Spleen (tissue), 11 donors: Measurements from ENCODE around the gene TENT5A. TPM values are rescaled to one million over a fixed set of nuclear protein-coding genes. Genes with fewer than 3 reads are reported as not detected.

Source experiments
- DNase-seq: peaks from one replicate; pipeline ENCODE4 v3.0.0-alpha.2; 2020
- H3K27ac ChIP-seq, 8 donors: fragments of 200-600 bp; sonication (generic) in 7 of 8; 1 replicate in 4 of 8; 2 replicates in 4 of 8; pipeline versions ENCODE4 v1.5.0 to v1.8.0; 2016 to 2021; ENCODE audit warnings: inconsistent platforms in 4 of 8, mild to moderate bottlenecking in 4 of 8, moderate library complexity in 1 of 8
- H3K27me3 ChIP-seq, 7 donors: fragments of 200-600 bp; sonication (generic) in 6 of 7; replicated peaks in 1 of 7; 1 replicate in 4 of 7; 2 replicates in 3 of 7; pipeline versions ENCODE4 v1.5.0 to v1.8.0; 2016 to 2021; ENCODE audit warnings: inconsistent platforms in 3 of 7, mild to moderate bottlenecking in 1 of 7
- H3K36me3 ChIP-seq, 6 donors: fragments of 200-600 bp; sonication (generic) in 5 of 6; 1 replicate in 4 of 6; 2 replicates in 2 of 6; pipeline versions ENCODE4 v1.5.0 to v1.8.0; 2016 to 2021; ENCODE audit warnings: inconsistent platforms in 2 of 6
- H3K4me1 ChIP-seq, 6 donors: fragments of 200-600 bp; sonication (generic) in 5 of 6; 1 replicate in 3 of 6; 2 replicates in 3 of 6; pipeline versions ENCODE4 v1.5.0 to v1.8.0; 2016 to 2021; ENCODE audit warnings: inconsistent platforms in 3 of 6
- H3K4me3 ChIP-seq, 8 donors: fragments of 200-600 bp; sonication (generic) in 7 of 8; 1 replicate in 4 of 8; 2 replicates in 4 of 8; pipeline versions ENCODE4 v1.5.0 to v1.8.0; 2016 to 2021; ENCODE audit warnings: inconsistent platforms in 4 of 8, mild to moderate bottlenecking in 4 of 8, moderate library complexity in 2 of 8
- H3K9me3 ChIP-seq, 8 donors: fragments of 200-600 bp; sonication (generic) in 7 of 8; 1 replicate in 4 of 8; 2 replicates in 4 of 8; pipeline versions ENCODE4 v1.5.0 to v1.8.0; 2016 to 2021; ENCODE audit warnings: inconsistent platforms in 4 of 8
- POLR2A ChIP-seq, 3 donors: fragments of 450-650 bp; IDR thresholded peaks; one replicate each; pipeline ENCODE4 v1.5.1; 2017; ENCODE audit warnings: antibody characterized with exemption in 3 of 3, mild to moderate bottlenecking in 1 of 3
- POLR2AphosphoS5 ChIP-seq, 3 donors: sonication (generic); formaldehyde crosslinking; IDR thresholded peaks; one replicate each; pipeline ENCODE4 v1.5.1; 2017; ENCODE audit warnings: antibody characterized with exemption in 3 of 3
- WGBS, 5 donors: extraction: QIAGEN DNeasy Blood & Tissue Kit in 3 of 5; methylation state at CpG; one replicate each; pipeline versions ENCODE4 v1.1.5 to v1.1.7; 2013 to 2018; 5-methylcytosine and 5-hydroxymethylcytosine counted together
- intact Hi-C: fragments of 100-400 bp; cut with DNase I; formaldehyde crosslinking; loops from one replicate; pipeline ENCODE4 v1.15.0; 2023; ENCODE audit warnings: low total_unique reads
- polyA plus RNA-seq, 3 donors: library from polyadenylated mRNA; stranded (reverse); fragments of 200-250 nt; gene quantifications; one replicate each; pipeline ENCODE4 v1.2.1, GENCODE V29; 2013
- total RNA-seq, 7 donors: library from RNA; depleted of rRNA in 3 of 7; stranded (reverse); fragments of >200 nt in 3 of 7; fragmentation: NEBNext Ultra II Directional in 4 of 7; extraction: Animal tissue kit (Norgen Biotek cat#: 25700) in 4 of 7; gene quantifications; one replicate each; pipeline versions ENCODE4 v1.1.0 to v1.2.1, GENCODE V29; 2016 to 2021
- TF ChIP-seq, protein P1 (sequence below), 11 experiments: fragments of 200-600 bp in 7 of 11; fragments of 450-650 bp in 4 of 11; sonication (generic) in 4 of 11; IDR thresholded peaks in 8 of 11; conservative IDR thresholded peaks in 3 of 11; 1 replicate in 7 of 11; 2 replicates in 4 of 11; pipeline versions ENCODE4 v1.4.0 to v1.8.0; 2016 to 2021; ENCODE audit warnings: antibody characterized with exemption in 11 of 11, inconsistent platforms in 4 of 11, mild to moderate bottlenecking in 1 of 11
- donor health status: healthy with polysubstance abuse.
- donor health status: DM: no; HTN: no; CAD: no; lungs with moderate emphysema.
- donor health status: DM: no; HTN: no; CAD: no.
- donor health status: Bipolar disorder and iron deficiency.
- donor health status: healthy.
- donor health status: DM: no; HTN: no; CAD: no.
- donor health status: DM: yes; HTN: yes; CAD: no.

The TENT5A gene
- total and polyA plus RNA-seq, 10 donors = 3.0 to 25.2 (median 15.3) TPM

GRCh38 chr6:81727876-81728517 is 24.5 kb downstream of the TENT5A start:
- Histone ChIP-seq H3K27me3 (no peaks in the 10 kb centered on the region), H3K4me3 (no peak overlapping the region), H3K9me3 (no peaks in the 10 kb centered on the region), H3K36me3 (no peaks in the 10 kb centered on the region), H3K4me1 (no peaks in the 10 kb centered on the region), H3K27ac (no peak overlapping the region)
- 75 to 93% (median 85%) methylated on average over 8 of the region's 8 CpGs for WGBS, 5 donors
- intact Hi-C loops = no loop called here
- DNase-seq = no peak
- TF ChIP-seq POLR2A (IDR thresholded peaks at IDR 0.05) (no peak), POLR2AphosphoS5 (IDR thresholded peaks at IDR 0.05) (no peak)
- TF ChIP-seq, protein P1, sequence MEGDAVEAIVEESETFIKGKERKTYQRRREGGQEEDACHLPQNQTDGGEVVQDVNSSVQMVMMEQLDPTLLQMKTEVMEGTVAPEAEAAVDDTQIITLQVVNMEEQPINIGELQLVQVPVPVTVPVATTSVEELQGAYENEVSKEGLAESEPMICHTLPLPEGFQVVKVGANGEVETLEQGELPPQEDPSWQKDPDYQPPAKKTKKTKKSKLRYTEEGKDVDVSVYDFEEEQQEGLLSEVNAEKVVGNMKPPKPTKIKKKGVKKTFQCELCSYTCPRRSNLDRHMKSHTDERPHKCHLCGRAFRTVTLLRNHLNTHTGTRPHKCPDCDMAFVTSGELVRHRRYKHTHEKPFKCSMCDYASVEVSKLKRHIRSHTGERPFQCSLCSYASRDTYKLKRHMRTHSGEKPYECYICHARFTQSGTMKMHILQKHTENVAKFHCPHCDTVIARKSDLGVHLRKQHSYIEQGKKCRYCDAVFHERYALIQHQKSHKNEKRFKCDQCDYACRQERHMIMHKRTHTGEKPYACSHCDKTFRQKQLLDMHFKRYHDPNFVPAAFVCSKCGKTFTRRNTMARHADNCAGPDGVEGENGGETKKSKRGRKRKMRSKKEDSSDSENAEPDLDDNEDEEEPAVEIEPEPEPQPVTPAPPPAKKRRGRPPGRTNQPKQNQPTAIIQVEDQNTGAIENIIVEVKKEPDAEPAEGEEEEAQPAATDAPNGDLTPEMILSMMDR (IDR thresholded peaks at IDR 0.05 in 8 of 11, conservative IDR thresholded peaks at IDR 0.05 in 3 of 11) = no peak

GRCh38 chr6:81725127-81725526 is 27.4 kb downstream of the TENT5A start:
- Histone ChIP-seq H3K4me3 (no peak overlapping the region), H3K4me1 (no peaks in the 10 kb centered on the region), H3K36me3 (no peaks in the 10 kb centered on the region), H3K27me3 (no peaks in the 10 kb centered on the region), H3K27ac (no peak overlapping the region), H3K9me3 (no peaks in the 10 kb centered on the region)
- no peak for DNase-seq
- no peak for TF ChIP-seq POLR2AphosphoS5 (IDR thresholded peaks at IDR 0.05)
- TF ChIP-seq POLR2A (IDR thresholded peaks at IDR 0.05) = no peak
- TF ChIP-seq, protein P1 (IDR thresholded peaks at IDR 0.05 in 8 of 11, conservative IDR thresholded peaks at IDR 0.05 in 3 of 11) = no peak
- 78 to 92% (median 86%) methylated on average over 2 of the region's 2 CpGs for WGBS, 5 donors
- intact Hi-C loops = no loop called here

DNA sequence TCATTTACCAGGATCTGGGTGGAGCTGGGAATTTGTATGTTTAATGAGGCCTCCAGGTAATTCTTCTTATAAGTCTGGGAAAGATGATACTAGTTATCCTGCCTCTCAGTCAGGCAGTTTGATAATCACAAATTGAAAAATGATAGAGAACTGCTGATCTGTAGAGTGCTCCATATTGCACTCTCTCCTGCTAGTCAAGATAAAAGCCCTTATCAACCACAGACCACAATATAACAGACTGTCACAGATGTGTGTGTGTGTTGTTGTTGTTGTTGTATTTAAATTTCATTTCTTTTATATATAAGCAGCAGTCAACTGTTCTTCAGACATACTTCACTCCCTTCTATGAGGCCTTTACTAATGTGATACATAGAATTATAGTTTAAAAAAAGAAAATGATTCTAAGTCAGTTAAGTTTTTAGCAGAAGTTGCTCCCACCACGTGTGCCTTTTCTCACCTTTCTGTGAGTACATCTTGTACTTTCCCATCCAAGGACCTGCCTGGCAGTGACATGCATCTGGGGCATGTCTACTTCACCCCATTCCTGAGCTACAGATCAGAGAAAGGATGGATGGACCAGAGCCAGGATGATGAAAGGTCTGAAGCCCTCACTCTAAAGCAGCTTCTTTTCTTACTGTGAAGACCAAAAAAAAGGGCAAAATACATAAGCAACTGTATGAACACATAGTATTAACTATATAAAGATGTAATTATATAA is 29.8 kb downstream of the TENT5A start:
- Histone ChIP-seq H3K27me3 (no peaks in the 10 kb centered on the region), H3K4me3 (no peak overlapping the region), H3K4me1 (no peaks in the 10 kb centered on the region), H3K9me3 (no peaks in the 10 kb centered on the region), H3K27ac (no peak overlapping the region), H3K36me3 (no peaks in the 10 kb centered on the region)
- DNase-seq = no peak
- intact Hi-C loops = no loop called here
- TF ChIP-seq POLR2AphosphoS5 (IDR thresholded peaks at IDR 0.05) = no peak
- 59 to 66% (median 66%) methylated on average over 1 of the region's 1 CpG for WGBS, 5 donors

DNA sequence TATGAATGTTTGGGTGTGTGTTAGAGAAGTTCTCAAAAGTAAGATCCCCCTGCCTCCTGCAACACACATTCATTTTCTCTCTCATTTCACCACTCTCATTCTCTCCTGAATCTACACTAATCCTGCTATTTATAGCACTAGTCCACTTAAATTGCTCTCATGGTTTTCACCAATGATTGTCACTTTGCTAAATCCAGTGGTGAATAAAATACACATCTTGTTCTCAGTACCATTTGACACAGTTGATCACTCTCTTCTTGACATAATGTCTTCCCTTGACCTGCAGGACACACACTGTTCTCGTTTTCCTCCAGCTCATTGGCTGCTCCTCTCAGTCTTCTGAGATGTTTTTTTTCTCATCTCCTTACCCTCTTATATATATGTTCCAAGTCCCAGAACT is 32.1 kb downstream of the TENT5A start:
- no peak for DNase-seq
- Histone ChIP-seq H3K4me3 (no peak overlapping the region), H3K36me3 (no peaks in the 10 kb centered on the region), H3K27me3 (no peaks in the 10 kb centered on the region), H3K9me3 (no peaks in the 10 kb centered on the region), H3K27ac (no peak overlapping the region), H3K4me1 (no peaks in the 10 kb centered on the region)
- WGBS, 5 donors = 62 to 84% (median 74%) methylated on average over 1 of the region's 1 CpG
- intact Hi-C loops = no loop called here
- TF ChIP-seq POLR2A (IDR thresholded peaks at IDR 0.05) (no peak), POLR2AphosphoS5 (IDR thresholded peaks at IDR 0.05) (no peak)
- TF ChIP-seq, protein P1 (IDR thresholded peaks at IDR 0.05 in 8 of 11, conservative IDR thresholded peaks at IDR 0.05 in 3 of 11) = no peak
